Ishikawa (cell line): ENCODE results near the gene MYZAP.

ENCODE experiments used
- CEBPB ChIP-seq: IDR thresholded peaks from 2 replicates; pipeline ENCODE4 v1.6.1; 2012
- CREB1 ChIP-seq: IDR thresholded peaks from 2 replicates; pipeline ENCODE4 v1.6.1; 2012; ENCODE audit warnings: low read depth
- EGR1 ChIP-seq: IDR thresholded peaks from 2 replicates; pipeline ENCODE4 v1.6.1; 2012
- EP300 ChIP-seq: IDR thresholded peaks from 2 replicates; pipeline ENCODE4 v1.6.1; 2012; ENCODE audit warnings: borderline replicate concordance
- FOXM1 ChIP-seq: IDR thresholded peaks from 2 replicates; pipeline ENCODE4 v1.6.1; 2012; ENCODE audit warnings: low read depth, borderline replicate concordance
- MAX ChIP-seq: IDR thresholded peaks from 2 replicates; pipeline ENCODE4 v1.6.1; 2012
- NFIC ChIP-seq: IDR thresholded peaks from 2 replicates; pipeline ENCODE4 v1.6.1; 2012
- RAD21 ChIP-seq: IDR thresholded peaks from 2 replicates; pipeline ENCODE4 v1.6.1; 2012; ENCODE audit warnings: low read depth
- REST ChIP-seq: IDR thresholded peaks from 2 replicates; pipeline ENCODE4 v1.6.1; 2012; ENCODE audit warnings: low read depth, mild to moderate bottlenecking
- TAF1 ChIP-seq: IDR thresholded peaks from 2 replicates; pipeline ENCODE4 v1.6.1; 2012; ENCODE audit warnings: low read depth, mild to moderate bottlenecking
- TCF12 ChIP-seq: IDR thresholded peaks from 2 replicates; pipeline ENCODE4 v1.6.1; 2012; ENCODE audit warnings: low read depth
- TEAD4 ChIP-seq: IDR thresholded peaks from 2 replicates; pipeline ENCODE4 v1.6.1; 2012
- USF1 ChIP-seq: IDR thresholded peaks from 2 replicates; pipeline ENCODE4 v1.6.1; 2012
- YY1 ChIP-seq: IDR thresholded peaks from 2 replicates; pipeline ENCODE4 v1.6.1; 2012; ENCODE audit warnings: low read depth
- ZBTB7A ChIP-seq: IDR thresholded peaks from 2 replicates; pipeline ENCODE4 v1.6.1; 2012; ENCODE audit warnings: low read depth

The MYZAP gene

GRCh38 chr15:57555270-57555669 lies 36.4 kb upstream of the MYZAP start:
- no peak for TF ChIP-seq RAD21
- TF ChIP-seq EGR1: no peak
- TF ChIP-seq YY1: no peak
- 0 out of 2 replicates have a peak, but pooled peaks have one; percentile 4 for TF ChIP-seq TEAD4

GRCh38 chr15:57556040-57556439 lies 35.7 kb upstream of the MYZAP start:
- no peak for TF ChIP-seq ZBTB7A
- no peak for TF ChIP-seq MAX
- no peak for TF ChIP-seq TCF12
- TF ChIP-seq REST: no peak
- no peak for TF ChIP-seq EP300
- no peak for TF ChIP-seq RAD21
- no peak for TF ChIP-seq FOXM1
- no peak for TF ChIP-seq YY1
- no peak for TF ChIP-seq EGR1
- no peak for TF ChIP-seq NFIC
- TF ChIP-seq CREB1: no peak
- TF ChIP-seq USF1: no peak
- no peak for TF ChIP-seq TAF1
- no peak for TF ChIP-seq CEBPB
- TF ChIP-seq TEAD4: no peak

- TF ChIP-seq USF1 (no peak), RAD21 (no peak), YY1 (no peak), REST (no peak), MAX (no peak), CEBPB (no peak)
Measured at GRCh38 chr15:57557267-57557666, 34.4 kb upstream of the MYZAP start.

- TF ChIP-seq TCF12: no peak
- TF ChIP-seq CEBPB: no peak
- no peak for TF ChIP-seq TAF1
- no peak for TF ChIP-seq NFIC
- no peak for TF ChIP-seq TEAD4
- no peak for TF ChIP-seq EGR1
- TF ChIP-seq CREB1: no peak
- no peak for TF ChIP-seq MAX
- TF ChIP-seq REST: no peak
- TF ChIP-seq RAD21: no peak
- no peak for TF ChIP-seq ZBTB7A
- TF ChIP-seq EP300: no peak
- TF ChIP-seq YY1: no peak
- no peak for TF ChIP-seq USF1
- TF ChIP-seq FOXM1: no peak
Measured at GRCh38 chr15:57557810-57558209, 33.9 kb upstream of the MYZAP start.

- TF ChIP-seq MAX: no peak
- TF ChIP-seq RAD21: peak; percentile 89
- TF ChIP-seq EGR1: no peak
Measured at GRCh38 chr15:57559875-57560274, 31.8 kb upstream of the MYZAP start.
